ENCODE results near the gene GRM1.

Gene GRM1

GRCh38 chr6:146364816-146365594 is 336.1 kb downstream of the GRM1 start:
- no peak for DNase-seq (ENCODE audit: low read depth)

GRCh38 chr6:146367061-146367460 is 338.2 kb downstream of the GRM1 start:
- DNase-seq (ENCODE audit: low read depth) = no peak

- no peak for DNase-seq (ENCODE audit: low read depth)
These were observed 341.0 kb downstream of the GRM1 start for GRCh38 chr6:146369866-146370265.

GRCh38 chr6:146381486-146381885 is 352.6 kb downstream of the GRM1 start:
- DNase-seq (ENCODE audit: low read depth) = no peak

GRCh38 chr6:146388736-146389364 is 360.0 kb downstream of the GRM1 start:
- DNase-seq (ENCODE audit: low read depth) = no peak

GRCh38 chr6:146389740-146390139 is 360.9 kb downstream of the GRM1 start:
- no peak for DNase-seq (ENCODE audit: low read depth)

GRCh38 chr6:146397638-146398037 is 368.8 kb downstream of the GRM1 start:
- no peak for DNase-seq (ENCODE audit: low read depth)

- DNase-seq (ENCODE audit: low read depth) = no peak
These were observed 373.6 kb downstream of the GRM1 start for GRCh38 chr6:146402476-146402875.

GRCh38 chr6:146408583-146408982 is 379.7 kb downstream of the GRM1 start:
- no peak for DNase-seq (ENCODE audit: low read depth)

GRCh38 chr6:146410851-146411595 is 382.2 kb downstream of the GRM1 start:
- no peak for DNase-seq (ENCODE audit: low read depth)

GRCh38 chr6:146419576-146419975 is 390.7 kb downstream of the GRM1 start:
- DNase-seq (ENCODE audit: low read depth) = no peak

GRCh38 chr6:146420255-146420654 is 391.4 kb downstream of the GRM1 start:
- no peak for DNase-seq (ENCODE audit: low read depth)

GRCh38 chr6:146422789-146423375 is 394.0 kb downstream of the GRM1 start:
- DNase-seq (ENCODE audit: low read depth) = no peak

GRCh38 chr6:146423452-146423851 is 394.6 kb downstream of the GRM1 start:
- DNase-seq (ENCODE audit: low read depth) = no peak

GRCh38 chr6:146426516-146426915 is 397.7 kb downstream of the GRM1 start:
- no peak for DNase-seq (ENCODE audit: low read depth)

- DNase-seq (ENCODE audit: low read depth) = no peak
These were observed 401.0 kb downstream of the GRM1 start for GRCh38 chr6:146429831-146430230.

GRCh38 chr6:146433881-146434731 is 405.2 kb downstream of the GRM1 start:
- DNase-seq (ENCODE audit: low read depth) = no peak

GRCh38 chr6:146434732-146435390 is 406.0 kb downstream of the GRM1 start:
- no peak for DNase-seq (ENCODE audit: low read depth)

GRCh38 chr6:146441907-146442306 is 413.0 kb downstream of the GRM1 start:
- DNase-seq (ENCODE audit: low read depth) = no peak

GRCh38 chr6:146444189-146444588 is 415.3 kb downstream of the GRM1 start:
- no peak for DNase-seq (ENCODE audit: low read depth)

GRCh38 chr6:146445233-146445632 is 416.4 kb downstream of the GRM1 start:
- DNase-seq (ENCODE audit: low read depth) = no peak

All from activated T-helper 1 cell treated with Interleukin-2 at 50 U/mL for 16 hours (primary cell).